ENCODE data around the gene HCCS. TPM values are rescaled to one million over a fixed set of nuclear protein-coding genes. Genes with fewer than 3 reads are reported as not detected.

Gene HCCS
- total RNA-seq, 2 experiments from 2014 or later, result 18.7 to 20.8 TPM

- POLR2A ChIA-PET, result no interaction called here
- Mint-ChIP-seq H3K27ac (no peak overlapping the region), H3K27me3 (peaks cover 6% of the 10 kb centered on the region), H3K4me3 (no peak overlapping the region), H3K9me3 (no peaks in the 10 kb centered on the region), H3K4me1 (no peaks in the 10 kb centered on the region), H3K36me3 (ENCODE audit: low read depth) (no peaks in the 10 kb centered on the region)
- no peak for DNase-seq
- CTCF ChIA-PET, result interaction anchor here (0.6 to 1.8 kb wide), 2 partner anchors 912 to 946 kb away, joined by 3 to 6 read pairs; no protein-coding TSS in a partner anchor
Observed at GRCh38 chrX:11135564-11136185, 24.5 kb downstream of the HCCS start.

- H3K36me3 Mint-ChIP-seq (ENCODE audit: low read depth), result no peaks in the 10 kb centered on the region
- H3K4me1 Mint-ChIP-seq, result no peaks in the 10 kb centered on the region
- H3K4me3 Mint-ChIP-seq, result no peak overlapping the region
- DNase-seq, result no peak
- no peak overlapping the region for H3K27ac Mint-ChIP-seq
- ChIA-PET POLR2A (no interaction called here), CTCF (interaction anchor here (0.7 to 1.8 kb wide), 2 partner anchors 941 to 948 kb away, joined by 3 to 6 read pairs; no protein-coding TSS in a partner anchor)
- peaks cover 6% of the 10 kb centered on the region for H3K27me3 Mint-ChIP-seq
- H3K9me3 Mint-ChIP-seq, result no peaks in the 10 kb centered on the region
Observed at GRCh38 chrX:11137543-11138139, 26.5 kb downstream of the HCCS start.

GRCh38 chrX:11138498-11139390 lies 27.6 kb downstream of the HCCS start:
- no peak overlapping the region for H3K4me3 Mint-ChIP-seq
- no peaks in the 10 kb centered on the region for H3K9me3 Mint-ChIP-seq
- no peaks in the 10 kb centered on the region for H3K4me1 Mint-ChIP-seq
- ChIA-PET POLR2A (no interaction called here), CTCF (no interaction called here)
- no peaks in the 10 kb centered on the region for H3K36me3 Mint-ChIP-seq (ENCODE audit: low read depth)
- H3K27ac Mint-ChIP-seq, result no peak overlapping the region
- DNase-seq, result no peak
- H3K27me3 Mint-ChIP-seq, result peaks cover 6% of the 10 kb centered on the region

- H3K4me3 Mint-ChIP-seq, result no peak overlapping the region
- H3K4me1 Mint-ChIP-seq, result peaks cover 2% of the 10 kb centered on the region
- ChIA-PET POLR2A (no interaction called here), CTCF (no interaction called here)
- no peaks in the 10 kb centered on the region for H3K36me3 Mint-ChIP-seq (ENCODE audit: low read depth)
- no peaks in the 10 kb centered on the region for H3K9me3 Mint-ChIP-seq
- H3K27ac Mint-ChIP-seq, result no peak overlapping the region
- H3K27me3 Mint-ChIP-seq, result peaks cover 4% of the 10 kb centered on the region
- DNase-seq, result peak; percentile 41
Observed at GRCh38 chrX:11143931-11144678, 33.0 kb downstream of the HCCS start.

- ChIA-PET POLR2A (no interaction called here), CTCF (no interaction called here)
- DNase-seq, result no peak
- no peak overlapping the region for H3K4me3 Mint-ChIP-seq
- no peaks in the 10 kb centered on the region for H3K36me3 Mint-ChIP-seq (ENCODE audit: low read depth)
- peaks cover 2% of the 10 kb centered on the region for H3K4me1 Mint-ChIP-seq
- peaks cover under 1% of the 10 kb centered on the region for H3K27me3 Mint-ChIP-seq
- no peak overlapping the region for H3K27ac Mint-ChIP-seq
- H3K9me3 Mint-ChIP-seq, result no peaks in the 10 kb centered on the region
Observed at GRCh38 chrX:11146411-11146810, 35.3 kb downstream of the HCCS start.

GRCh38 chrX:11148401-11148800 lies 37.3 kb downstream of the HCCS start:
- peaks cover 2% of the 10 kb centered on the region for H3K4me1 Mint-ChIP-seq
- ChIA-PET POLR2A (no interaction called here), CTCF (no interaction called here)
- H3K27ac Mint-ChIP-seq, result no peak overlapping the region
- H3K4me3 Mint-ChIP-seq, result no peak overlapping the region
- no peaks in the 10 kb centered on the region for H3K36me3 Mint-ChIP-seq (ENCODE audit: low read depth)
- peaks cover 1% of the 10 kb centered on the region for H3K27me3 Mint-ChIP-seq
- DNase-seq, result no peak
- H3K9me3 Mint-ChIP-seq, result no peaks in the 10 kb centered on the region

- Mint-ChIP-seq H3K4me1 (no peaks in the 10 kb centered on the region), H3K9me3 (no peaks in the 10 kb centered on the region), H3K4me3 (no peak overlapping the region), H3K27me3 (peaks cover 1% of the 10 kb centered on the region), H3K27ac (no peak overlapping the region), H3K36me3 (ENCODE audit: low read depth) (no peaks in the 10 kb centered on the region)
- CTCF ChIA-PET, result no interaction called here
- POLR2A ChIA-PET, result no interaction called here
- DNase-seq, result no peak
Observed at GRCh38 chrX:11151799-11152559, 40.8 kb downstream of the HCCS start.

- no peaks in the 10 kb centered on the region for H3K36me3 Mint-ChIP-seq (ENCODE audit: low read depth)
- no peaks in the 10 kb centered on the region for H3K9me3 Mint-ChIP-seq
- no peaks in the 10 kb centered on the region for H3K4me1 Mint-ChIP-seq
- H3K27me3 Mint-ChIP-seq, result no peaks in the 10 kb centered on the region
- ChIA-PET POLR2A (no interaction called here), CTCF (no interaction called here)
- DNase-seq, result no peak
- H3K27ac Mint-ChIP-seq, result no peak overlapping the region
- H3K4me3 Mint-ChIP-seq, result no peak overlapping the region
Observed at GRCh38 chrX:11159149-11159548, 48.0 kb downstream of the HCCS start.

- Mint-ChIP-seq H3K27ac (no peak overlapping the region), H3K4me3 (no peak overlapping the region), H3K4me1 (no peaks in the 10 kb centered on the region), H3K9me3 (no peaks in the 10 kb centered on the region), H3K27me3 (no peaks in the 10 kb centered on the region), H3K36me3 (ENCODE audit: low read depth) (no peaks in the 10 kb centered on the region)
- DNase-seq, result no peak
- POLR2A ChIA-PET, result no interaction called here
- CTCF ChIA-PET, result no interaction called here
Observed at GRCh38 chrX:11164433-11164832, 53.3 kb downstream of the HCCS start.

GRCh38 chrX:11171956-11172355 lies 60.8 kb downstream of the HCCS start:
- H3K4me3 Mint-ChIP-seq, result no peak overlapping the region
- no peaks in the 10 kb centered on the region for H3K36me3 Mint-ChIP-seq (ENCODE audit: low read depth)
- H3K9me3 Mint-ChIP-seq, result no peaks in the 10 kb centered on the region
- no peaks in the 10 kb centered on the region for H3K4me1 Mint-ChIP-seq
- H3K27ac Mint-ChIP-seq, result no peak overlapping the region
- H3K27me3 Mint-ChIP-seq, result peaks cover 1% of the 10 kb centered on the region
- CTCF ChIA-PET, result no interaction called here
- POLR2A ChIA-PET, result no interaction called here
- no peak for DNase-seq

- Mint-ChIP-seq H3K27ac (no peak overlapping the region), H3K4me1 (no peaks in the 10 kb centered on the region), H3K36me3 (ENCODE audit: low read depth) (no peaks in the 10 kb centered on the region), H3K27me3 (peaks cover 1% of the 10 kb centered on the region), H3K4me3 (no peak overlapping the region), H3K9me3 (no peaks in the 10 kb centered on the region)
- CTCF ChIA-PET, result no interaction called here
- no peak for DNase-seq
- POLR2A ChIA-PET, result no interaction called here
Observed at GRCh38 chrX:11172415-11172814, 61.3 kb downstream of the HCCS start.
